Metanephros (tissue), 2 donors: ENCODE results near the gene PNRC1. TPM values are rescaled to one million over a fixed set of nuclear protein-coding genes. Genes with fewer than 3 reads are reported as not detected.

Experiments used
- small RNA-seq: library from RNA; depleted of rRNA; stranded (forward); fragments of <200 nt; gene quantifications from one replicate; pipeline ENCODE3, GENCODE V24; 2014; ENCODE audit warnings: low replicate concordance
- total RNA-seq: library from RNA; depleted of rRNA; stranded (reverse); fragments of >200 nt; gene quantifications from one replicate; pipeline ENCODE4 v1.2.3, GENCODE V29; 2014

The PNRC1 gene
- total RNA-seq = 182 TPM

GRCh38 chr6:89080281-89081128, at the start of gene PNRC1:
Gene PNRC1 (plus strand): TSS chr6:89080751. CDS start chr6:89080895, 144 bp downstream.

DNA sequence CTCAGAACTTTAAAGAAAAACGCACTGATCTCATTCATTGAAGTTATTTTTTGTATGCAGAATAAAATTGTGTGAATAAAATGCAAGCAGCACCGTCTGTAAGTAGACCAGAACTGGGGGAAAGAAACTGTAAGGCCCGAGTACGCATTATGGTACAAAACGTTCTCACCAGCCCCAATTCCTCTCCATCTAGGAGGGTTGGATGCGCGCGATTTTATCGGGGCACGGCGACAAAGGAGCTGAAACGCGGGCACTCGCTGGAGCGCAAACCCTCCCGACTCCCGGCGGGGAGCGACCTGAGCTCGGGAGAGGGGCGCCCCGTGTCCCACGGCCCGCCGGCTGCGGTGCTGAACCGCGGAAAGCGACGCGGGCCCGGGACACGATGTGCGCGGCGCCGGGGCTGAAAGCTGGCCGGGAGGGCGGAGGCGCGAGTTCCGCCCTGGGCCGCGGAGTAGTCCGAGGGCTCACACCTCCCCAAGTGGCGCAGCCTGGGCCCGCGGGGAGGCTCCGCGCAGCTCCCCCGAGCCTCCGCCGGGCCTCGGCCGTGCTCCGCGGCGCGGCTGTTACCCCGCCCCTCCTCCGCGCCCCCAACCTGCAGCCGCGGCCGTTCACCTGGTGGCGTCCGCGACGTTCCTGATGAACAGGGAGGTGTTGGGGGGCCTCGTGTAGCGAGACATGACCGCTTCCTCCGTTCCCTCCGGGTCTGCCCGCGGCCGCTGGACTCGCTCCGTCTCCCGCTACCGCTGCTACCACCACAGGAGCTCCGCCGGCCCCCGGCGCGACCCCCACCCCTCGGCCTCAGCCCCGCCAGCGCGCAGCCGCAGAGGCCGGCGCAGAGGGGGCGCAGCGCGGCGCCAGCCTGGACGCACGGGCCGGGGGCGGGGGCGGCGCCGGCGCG, 36.9 kb downstream of the PNRC1 start, which contains the start of gene SRSF12:
Gene SRSF12 (minus strand): TSS at position 861 of the 898 bp plus-strand sequence. CDS start 184 bp downstream, at position 677.

Small RNAs within 50 kb of the gene (small RNA-seq; reads per million reads assigned to genes)
- gene RN7SL336P = not detected
- gene RNU2-61P = 0.28 reads per million, percentile 25 among the genes with 10 or more reads in this experiment

Other genes with a start within 250 kb of the PNRC1 start
- 19.3 TPM for gene RNGTT, start 117.1 kb upstream of the PNRC1 start, total RNA-seq
- 7.6 TPM for gene SRSF12, start 37.3 kb downstream of the PNRC1 start, total RNA-seq
- 35.8 TPM for gene PM20D2, start 65.3 kb downstream of the PNRC1 start, total RNA-seq
- gene GABRR1, start 136.6 kb downstream of the PNRC1 start, total RNA-seq = 2.0 TPM
- 3.9 TPM for gene GABRR2, start 234.5 kb downstream of the PNRC1 start, total RNA-seq